NCI-H1105 treated with DMSO at 0.1 percent for 48 hours (cell line): ENCODE measurements around the gene CMTM3.

Source experiments
- DNase-seq: peaks from one replicate; lab custom pipeline; 2025; lab: John Stamatoyannopoulos, UW

Gene CMTM3

DNA sequence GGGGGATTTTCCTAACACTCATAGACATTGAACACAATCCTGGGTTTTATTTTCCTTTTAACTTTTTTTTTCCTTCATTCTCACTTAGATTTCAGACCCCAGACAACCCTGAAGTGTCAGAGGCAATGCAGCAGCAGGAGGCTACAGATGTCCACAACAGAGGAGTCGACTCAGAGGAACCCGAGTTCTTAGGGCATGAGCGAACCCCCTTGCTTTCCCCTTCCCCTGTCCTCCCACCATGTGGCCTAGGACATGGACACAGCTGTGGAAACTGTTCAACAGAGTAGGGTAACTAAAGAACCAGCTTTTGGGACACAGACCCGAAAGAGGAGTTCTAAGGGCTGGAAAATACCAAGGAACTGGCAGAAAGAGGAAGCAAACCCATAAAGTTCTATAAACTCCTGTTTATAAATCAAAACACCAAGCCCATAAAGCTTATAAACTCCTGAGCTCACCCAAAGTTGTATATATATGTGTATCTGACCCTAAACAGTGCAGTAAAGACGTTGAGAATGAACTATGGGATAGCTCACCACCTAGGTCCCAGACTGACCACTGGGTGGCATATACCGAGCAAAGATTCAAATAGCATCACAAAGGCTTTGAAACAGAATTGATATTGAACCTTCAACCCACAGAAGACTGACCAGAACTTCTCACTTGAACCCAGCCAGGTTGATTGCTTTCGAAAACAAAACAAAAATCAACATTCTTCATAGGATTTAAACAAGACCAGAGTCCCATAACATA, 58.1 kb downstream of the CMTM3 start:
- no peak for DNase-seq
